ENCODE results near the gene TEX51.

TEX51 gene

DNA sequence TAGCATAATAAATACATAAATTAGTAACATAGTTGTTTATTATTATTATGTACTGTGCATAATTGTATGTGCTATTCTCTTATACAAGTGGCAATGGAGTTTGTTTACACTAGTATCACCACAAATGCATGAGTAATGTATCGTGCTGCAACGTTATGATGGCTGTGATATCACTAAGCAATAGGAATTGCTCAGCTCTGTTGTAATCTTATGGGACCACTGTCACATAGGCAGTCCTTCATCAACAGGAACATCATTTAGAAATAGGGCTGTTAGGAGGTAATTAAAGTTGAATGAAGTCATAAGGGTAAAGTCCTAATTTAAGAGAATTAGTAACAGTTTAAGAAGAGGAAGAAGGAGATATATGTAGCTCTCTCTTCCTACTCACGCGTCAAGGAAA, 33.8 kb downstream of the TEX51 start:
- Histone ChIP-seq H3K9me3 (replicated peaks; ENCODE audit: insufficient read depth, low read length) (no peaks in the 10 kb centered on the region), H3K4me2 (ENCODE audit: low read depth, low read length) (no peak overlapping the region), H3K27me3 (replicated peaks; ENCODE audit: insufficient read depth, low read length) (no peaks in the 10 kb centered on the region), H3K27ac (ENCODE audit: low read length) (no peak overlapping the region), H3K36me3 (replicated peaks; ENCODE audit: insufficient read depth, low read length) (no peaks in the 10 kb centered on the region), H3K79me2 (ENCODE audit: low read length) (no peaks in the 10 kb centered on the region), H2AFZ (ENCODE audit: low read length) (no peak overlapping the region), H4K20me1 (ENCODE audit: insufficient read depth, low read length) (no peaks in the 10 kb centered on the region), H3K9ac (ENCODE audit: low read length) (no peak overlapping the region), H3K4me1 (ENCODE audit: low read length) (no peaks in the 10 kb centered on the region), H3F3A (ENCODE audit: insufficient read depth, low read length) (no peaks in the 10 kb centered on the region), H3K9me2 (replicated peaks; ENCODE audit: insufficient read depth, low read length) (no peaks in the 10 kb centered on the region), H3K4me3 (ENCODE audit: low read length) (no peak overlapping the region)
- no peak for DNase-seq
- TF ChIP-seq, protein P1, sequence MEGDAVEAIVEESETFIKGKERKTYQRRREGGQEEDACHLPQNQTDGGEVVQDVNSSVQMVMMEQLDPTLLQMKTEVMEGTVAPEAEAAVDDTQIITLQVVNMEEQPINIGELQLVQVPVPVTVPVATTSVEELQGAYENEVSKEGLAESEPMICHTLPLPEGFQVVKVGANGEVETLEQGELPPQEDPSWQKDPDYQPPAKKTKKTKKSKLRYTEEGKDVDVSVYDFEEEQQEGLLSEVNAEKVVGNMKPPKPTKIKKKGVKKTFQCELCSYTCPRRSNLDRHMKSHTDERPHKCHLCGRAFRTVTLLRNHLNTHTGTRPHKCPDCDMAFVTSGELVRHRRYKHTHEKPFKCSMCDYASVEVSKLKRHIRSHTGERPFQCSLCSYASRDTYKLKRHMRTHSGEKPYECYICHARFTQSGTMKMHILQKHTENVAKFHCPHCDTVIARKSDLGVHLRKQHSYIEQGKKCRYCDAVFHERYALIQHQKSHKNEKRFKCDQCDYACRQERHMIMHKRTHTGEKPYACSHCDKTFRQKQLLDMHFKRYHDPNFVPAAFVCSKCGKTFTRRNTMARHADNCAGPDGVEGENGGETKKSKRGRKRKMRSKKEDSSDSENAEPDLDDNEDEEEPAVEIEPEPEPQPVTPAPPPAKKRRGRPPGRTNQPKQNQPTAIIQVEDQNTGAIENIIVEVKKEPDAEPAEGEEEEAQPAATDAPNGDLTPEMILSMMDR (IDR thresholded peaks at IDR 0.05; ENCODE audit: low read length) = no peak
- no peak for TF ChIP-seq EZH2 (optimal IDR thresholded peaks at IDR 0.05; ENCODE audit: low read depth, low read length)
- no peak for TF ChIP-seq EZH2phosphoT487 (IDR thresholded peaks at IDR 0.05; ENCODE audit: low read length)

DNA sequence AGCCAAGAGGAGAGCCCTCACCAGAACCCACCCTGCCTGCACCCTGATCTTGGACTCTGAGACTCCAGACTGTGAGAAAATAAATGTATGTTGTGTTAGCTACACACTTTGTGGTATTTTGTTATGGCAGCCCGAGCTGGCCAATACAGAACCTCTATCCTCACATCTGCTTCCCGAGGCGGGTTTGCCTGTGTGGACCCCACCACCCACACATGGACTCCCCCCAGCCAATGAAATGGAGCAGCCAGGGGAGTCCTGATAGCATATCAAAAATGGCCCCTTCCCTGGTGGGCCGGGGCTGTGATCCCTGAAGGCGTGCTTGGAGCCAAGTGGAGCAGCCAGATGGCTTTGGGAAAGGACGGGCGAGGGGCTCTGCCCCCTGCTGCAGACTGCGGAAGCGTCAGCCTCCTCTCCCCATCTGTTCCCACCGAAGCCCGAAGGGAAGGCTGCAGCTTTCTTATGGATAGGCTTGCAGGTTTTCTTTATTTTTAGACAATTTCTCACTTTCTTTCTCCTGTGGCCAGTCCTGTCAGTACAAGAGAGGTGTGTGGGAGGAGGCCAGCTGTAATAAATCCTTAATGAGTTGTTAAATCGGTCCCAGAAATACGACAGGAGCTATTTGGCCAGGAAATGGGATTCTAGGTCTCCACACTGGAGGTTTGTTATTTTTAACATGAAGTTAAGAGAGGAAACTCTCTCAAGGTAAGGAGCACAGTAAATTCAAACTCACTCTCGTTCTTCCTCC, 34.4 kb downstream of the TEX51 start:
- no peaks in the 10 kb centered on the region for H3K79me2 ChIP-seq (ENCODE audit: low read length)
- no peak overlapping the region for H2AFZ ChIP-seq (ENCODE audit: low read length)
- H3F3A ChIP-seq (ENCODE audit: insufficient read depth, low read length) = no peaks in the 10 kb centered on the region
- no peaks in the 10 kb centered on the region for H3K4me1 ChIP-seq (ENCODE audit: low read length)
- no peak for TF ChIP-seq EZH2 (optimal IDR thresholded peaks at IDR 0.05; ENCODE audit: low read depth, low read length)
- TF ChIP-seq, protein P1 (IDR thresholded peaks at IDR 0.05; ENCODE audit: low read length) = no peak
- no peak for TF ChIP-seq EZH2phosphoT487 (IDR thresholded peaks at IDR 0.05; ENCODE audit: low read length)
- H4K20me1 ChIP-seq (ENCODE audit: insufficient read depth, low read length) = no peaks in the 10 kb centered on the region
- H3K4me2 ChIP-seq (ENCODE audit: low read depth, low read length) = no peak overlapping the region
- H3K27ac ChIP-seq (ENCODE audit: low read length) = no peak overlapping the region
- DNase-seq = no peak
- H3K4me3 ChIP-seq (ENCODE audit: low read length) = no peak overlapping the region
- no peaks in the 10 kb centered on the region for H3K36me3 ChIP-seq (replicated peaks; ENCODE audit: insufficient read depth, low read length)
- H3K9me2 ChIP-seq (replicated peaks; ENCODE audit: insufficient read depth, low read length) = no peaks in the 10 kb centered on the region
- no peaks in the 10 kb centered on the region for H3K27me3 ChIP-seq (replicated peaks; ENCODE audit: insufficient read depth, low read length)
- H3K9me3 ChIP-seq (replicated peaks; ENCODE audit: insufficient read depth, low read length) = no peaks in the 10 kb centered on the region
- H3K9ac ChIP-seq (ENCODE audit: low read length) = no peak overlapping the region

DNA sequence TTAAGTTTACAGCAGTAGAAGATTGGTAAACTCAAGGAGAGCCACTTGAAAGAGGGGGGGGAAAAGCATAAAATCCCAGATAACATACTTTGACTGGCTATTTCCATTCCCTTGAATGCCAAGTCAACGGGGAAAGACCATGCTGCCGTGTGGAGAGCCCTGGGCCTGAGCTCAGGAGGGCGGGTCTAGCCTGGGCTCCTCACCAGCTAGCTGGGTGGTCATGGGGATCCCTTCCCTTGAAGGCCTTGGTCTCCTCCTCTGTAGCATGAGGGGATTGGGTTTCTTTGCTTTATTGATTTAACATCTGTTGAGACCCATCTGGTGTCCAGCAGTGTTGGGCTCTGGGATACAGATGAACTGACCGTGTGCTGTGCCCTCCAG, 35.0 kb downstream of the TEX51 start:
- H3K4me3 ChIP-seq (ENCODE audit: low read length) = no peak overlapping the region
- H3K9me2 ChIP-seq (replicated peaks; ENCODE audit: insufficient read depth, low read length) = no peaks in the 10 kb centered on the region
- H3K4me1 ChIP-seq (ENCODE audit: low read length) = no peaks in the 10 kb centered on the region
- DNase-seq = no peak
- no peak overlapping the region for H3K27ac ChIP-seq (ENCODE audit: low read length)
- H2AFZ ChIP-seq (ENCODE audit: low read length) = no peak overlapping the region
- no peaks in the 10 kb centered on the region for H3K79me2 ChIP-seq (ENCODE audit: low read length)
- no peaks in the 10 kb centered on the region for H3K9me3 ChIP-seq (replicated peaks; ENCODE audit: insufficient read depth, low read length)
- H4K20me1 ChIP-seq (ENCODE audit: insufficient read depth, low read length) = no peaks in the 10 kb centered on the region
- no peak overlapping the region for H3K4me2 ChIP-seq (ENCODE audit: low read depth, low read length)
- H3K36me3 ChIP-seq (replicated peaks; ENCODE audit: insufficient read depth, low read length) = no peaks in the 10 kb centered on the region
- no peaks in the 10 kb centered on the region for H3F3A ChIP-seq (ENCODE audit: insufficient read depth, low read length)
- TF ChIP-seq, protein P1 (IDR thresholded peaks at IDR 0.05; ENCODE audit: low read length) = no peak
- TF ChIP-seq EZH2phosphoT487 (IDR thresholded peaks at IDR 0.05; ENCODE audit: low read length) (no peak), EZH2 (optimal IDR thresholded peaks at IDR 0.05; ENCODE audit: low read depth, low read length) (no peak)
- H3K27me3 ChIP-seq (replicated peaks; ENCODE audit: insufficient read depth, low read length) = no peaks in the 10 kb centered on the region
- no peak overlapping the region for H3K9ac ChIP-seq (ENCODE audit: low read length)
